IPS DF 6.9 (cell line): ENCODE data around the gene FUCA1.
A peak's percentile ranks its signal among the peaks of the same experiment; 100 is the strongest.
"Not testable (repeated sequence)": the region's sequence is repeated elsewhere in the genome, so short reads cannot be mapped to it uniquely, and the experiment has no call there.

ENCODE experiments used
- DNase-seq: peaks from one replicate; pipeline ENCODE4 v3.0.0-alpha.2; 2013; ENCODE audit warnings: low read depth, low spot score
- H3K27ac ChIP-seq: one replicate; pipeline ENCODE4 v1.5.1; 2013; ENCODE audit warnings: low read length, control low read depth
- H3K27me3 ChIP-seq: 2 replicates; pipeline ENCODE4 v1.6.1; 2013; ENCODE audit warnings: mild to moderate bottlenecking, low read length; ENCODE audit not compliant: control insufficient read depth, insufficient read depth
- H3K36me3 ChIP-seq: 2 replicates; pipeline ENCODE4 v1.6.1; 2013; ENCODE audit warnings: low read length; ENCODE audit not compliant: control insufficient read depth, insufficient read depth
- H3K4me1 ChIP-seq: 2 replicates; pipeline ENCODE4 v1.6.1; 2013; ENCODE audit warnings: low read length; ENCODE audit not compliant: control insufficient read depth, insufficient read depth
- H3K4me3 ChIP-seq: 2 replicates; pipeline ENCODE4 v1.5.1; 2013; ENCODE audit warnings: mild to moderate bottlenecking, low read length
- H3K9me3 ChIP-seq: 2 replicates; pipeline ENCODE4 v1.6.1; 2013; ENCODE audit warnings: low read length, inconsistent platforms; ENCODE audit not compliant: control insufficient read depth, insufficient read depth
- WGBS: extraction: QIAGEN DNeasy Blood & Tissue Kit; methylation state at CpG from one replicate; pipeline ENCODE4 v1.1.7; 2013; ENCODE audit warnings: mixed read lengths, missing lambda C conversion rate; ENCODE audit not compliant: insufficient read length, insufficient coverage; 5-methylcytosine and 5-hydroxymethylcytosine counted together

The FUCA1 gene

DNA sequence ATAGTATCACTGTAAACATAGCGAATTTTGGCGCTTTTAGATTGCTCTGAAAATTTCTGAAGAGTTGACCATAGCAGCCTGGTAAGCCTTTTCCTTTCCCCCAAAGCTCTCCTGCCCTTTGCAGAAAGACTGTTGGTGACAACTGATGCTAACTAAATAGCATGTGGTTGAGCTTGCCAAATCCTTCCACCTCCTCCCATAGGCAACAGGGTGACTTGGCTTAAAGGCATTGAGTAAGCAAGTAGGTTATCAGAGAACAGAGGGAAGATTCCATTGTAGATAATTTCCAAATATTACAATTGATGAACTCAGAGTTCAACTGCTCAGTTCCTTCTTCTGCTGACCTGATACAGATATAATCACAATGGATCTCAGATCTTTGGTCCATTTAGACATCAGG lies 22.9 kb downstream of the FUCA1 start:
- WGBS = no CpG with 5 or more reads among the region's 2 CpGs
- H3K36me3 ChIP-seq = no peaks in the 10 kb centered on the region
- H3K27ac ChIP-seq = no peak overlapping the region
- H3K4me1 ChIP-seq = no peaks in the 10 kb centered on the region
- H3K9me3 ChIP-seq = no peaks in the 10 kb centered on the region; the same call in 1 of the 2 replicates
- no peak overlapping the region for H3K4me3 ChIP-seq
- DNase-seq = no peak
- H3K27me3 ChIP-seq = no peaks in the 10 kb centered on the region

DNA sequence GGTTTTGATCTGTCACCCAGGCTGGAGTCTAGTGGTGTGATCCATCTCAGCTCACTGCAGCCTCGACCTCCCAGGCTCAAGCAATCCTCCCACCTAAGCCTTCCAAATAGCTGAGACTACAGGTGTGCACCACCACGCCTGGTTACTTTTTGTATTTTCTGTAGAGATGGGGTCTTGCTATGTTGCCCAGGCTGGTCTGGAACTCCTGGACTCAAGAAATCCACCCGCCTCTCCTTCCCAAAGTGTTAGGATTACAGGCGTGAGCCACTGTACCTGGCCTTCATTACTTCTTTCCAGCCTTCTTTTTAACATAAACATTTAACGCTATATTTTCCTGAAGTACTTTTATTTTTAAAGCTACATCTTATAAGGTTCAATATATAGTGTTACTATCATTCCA lies 24.4 kb downstream of the FUCA1 start:
- DNase-seq = no peak
- H3K27ac ChIP-seq = no peak overlapping the region
- H3K4me3 ChIP-seq = no peak overlapping the region
- 100% methylated on average over 1 of the region's 5 CpGs for WGBS
- no peaks in the 10 kb centered on the region for H3K4me1 ChIP-seq
- H3K36me3 ChIP-seq = no peaks in the 10 kb centered on the region
- H3K9me3 ChIP-seq = no peaks in the 10 kb centered on the region; the same call in 1 of the 2 replicates
- no peaks in the 10 kb centered on the region for H3K27me3 ChIP-seq

DNA sequence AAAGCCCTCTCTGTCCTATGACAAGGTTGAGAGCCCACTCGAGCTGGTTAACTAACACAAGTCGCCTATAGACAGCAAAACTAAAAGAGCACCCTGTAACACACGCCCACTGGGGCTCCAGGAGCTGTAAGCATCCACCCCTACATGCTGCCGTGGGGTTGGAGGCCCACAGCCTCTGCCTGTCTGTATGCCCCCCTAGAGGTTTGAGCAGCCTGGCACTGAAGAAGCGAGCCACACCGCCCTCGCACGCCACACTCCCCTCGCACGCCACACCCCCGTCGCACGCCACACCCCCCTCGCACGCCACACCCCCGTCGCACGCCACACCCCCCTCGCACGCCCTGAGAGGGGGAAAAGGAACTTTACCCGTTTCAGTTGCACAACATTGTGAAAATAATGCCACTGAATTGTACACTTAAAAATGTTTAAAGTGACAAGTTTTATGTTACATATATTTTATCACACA lies 29.7 kb downstream of the FUCA1 start:
- no CpG with 5 or more reads among the region's 21 CpGs for WGBS
- no peaks in the 10 kb centered on the region for H3K27me3 ChIP-seq

DNA sequence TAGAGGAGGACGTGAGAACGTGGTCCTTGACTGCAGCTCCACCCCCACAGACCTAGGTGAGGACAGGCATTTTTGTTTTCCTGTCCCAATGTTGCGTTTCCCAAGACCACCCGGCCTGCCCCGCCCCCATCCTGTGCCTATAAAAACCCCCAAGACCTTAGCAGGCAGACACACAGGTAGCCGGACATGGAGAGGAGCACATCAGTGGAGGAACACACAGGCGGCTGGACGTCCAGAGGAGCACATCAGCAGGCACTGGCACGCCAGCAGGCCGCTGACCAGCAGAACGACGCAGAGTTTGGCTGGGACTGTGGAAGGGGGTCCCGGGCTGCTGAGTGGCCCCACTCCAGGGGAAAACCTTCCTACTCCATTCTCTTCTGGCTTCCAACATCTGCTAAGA lies 30.2 kb downstream of the FUCA1 start:
- peaks cover 4% of the 10 kb centered on the region; the same call in 1 of the 2 replicates for H3K4me1 ChIP-seq
- peak overlapping the region; percentile 27; the same call in 1 of the 2 replicates for H3K4me3 ChIP-seq
- WGBS = no CpG with 5 or more reads among the region's 13 CpGs
- no peak overlapping the region for H3K27ac ChIP-seq
- no peaks in the 10 kb centered on the region for H3K36me3 ChIP-seq
- no peaks in the 10 kb centered on the region for H3K9me3 ChIP-seq
- DNase-seq = no peak
- H3K27me3 ChIP-seq = no peaks in the 10 kb centered on the region

More for the DNA sequence above, 29.7 kb downstream of the FUCA1 start:
- Histone ChIP-seq H3K36me3 (no peaks in the 10 kb centered on the region), H3K4me1 (peaks cover 4% of the 10 kb centered on the region; the same call in 1 of the 2 replicates), H3K9me3 (no peaks in the 10 kb centered on the region), H3K4me3 (peak overlapping the region; percentile 27; the same call in 1 of the 2 replicates), H3K27ac (no peak overlapping the region)
- no peak for DNase-seq

DNA sequence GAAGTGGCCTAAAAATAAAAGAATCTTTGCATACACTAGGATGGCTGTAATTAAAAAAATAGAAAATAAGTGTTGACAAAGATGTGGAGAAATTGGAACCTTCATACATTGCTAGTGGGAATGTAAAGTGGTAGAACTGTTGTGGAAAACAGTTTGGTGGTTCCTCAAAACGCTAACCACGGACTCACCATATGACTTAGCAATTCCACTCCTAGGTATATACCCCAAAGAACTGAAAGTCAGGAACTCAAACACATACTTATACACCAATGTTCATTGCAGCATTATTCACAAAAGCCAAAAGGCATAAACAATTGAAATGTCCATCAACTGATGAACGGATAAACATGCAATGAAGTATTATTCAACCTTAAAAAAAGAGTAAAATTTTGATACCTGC lies 32.1 kb downstream of the FUCA1 start:
- Histone ChIP-seq H3K27ac (no peak overlapping the region), H3K4me3 (no peak overlapping the region), H3K27me3 (no peaks in the 10 kb centered on the region), H3K36me3 (no peaks in the 10 kb centered on the region), H3K9me3 (no peaks in the 10 kb centered on the region), H3K4me1 (peaks cover 4% of the 10 kb centered on the region; the same call in 1 of the 2 replicates)
- no peak for DNase-seq
- no CpG with 5 or more reads among the region's 3 CpGs for WGBS

DNA sequence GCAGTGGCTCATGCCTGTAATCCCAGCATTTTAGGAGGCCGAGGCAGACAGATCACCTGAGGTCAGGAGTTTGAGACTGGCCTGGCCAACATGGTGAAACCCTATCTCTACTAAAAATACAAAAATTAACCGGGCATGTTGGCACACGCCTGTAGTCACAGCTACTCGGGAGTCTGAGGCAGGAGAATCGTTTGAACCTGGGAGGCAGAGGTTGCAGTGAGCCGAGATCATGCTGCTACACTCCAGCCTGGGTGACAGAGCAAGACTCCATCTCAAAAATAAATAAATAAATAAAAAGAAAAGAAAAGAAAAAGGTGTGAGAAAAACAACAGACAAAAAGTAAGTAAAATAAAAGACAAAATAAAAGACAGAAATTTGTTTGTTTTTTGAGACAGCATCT lies 33.9 kb downstream of the FUCA1 start:
- DNase-seq, H3K27ac ChIP-seq, H3K36me3 ChIP-seq, H3K9me3 ChIP-seq, H3K27me3 ChIP-seq, H3K4me3 ChIP-seq, H3K4me1 ChIP-seq: not testable (repeated sequence)
- no CpG with 5 or more reads among the region's 6 CpGs for WGBS

DNA sequence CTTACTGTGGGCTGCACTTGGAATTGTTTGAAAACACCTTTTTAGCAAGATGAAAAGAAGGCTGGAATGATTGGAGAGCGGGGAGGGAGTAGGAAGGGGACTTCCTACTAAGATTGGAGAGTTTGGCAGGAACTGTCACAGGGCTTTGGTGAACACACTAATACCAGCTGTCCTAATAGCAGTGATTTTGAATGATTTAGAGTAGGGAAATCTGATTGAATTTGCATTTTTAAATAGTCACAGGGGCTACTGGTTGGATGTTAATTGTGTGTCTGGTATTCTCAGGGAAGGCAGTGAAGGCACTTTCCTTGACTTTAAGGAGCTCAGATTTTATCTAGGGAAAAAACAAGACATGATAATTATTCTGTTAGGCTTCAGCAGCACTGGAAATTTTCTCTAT lies 40.4 kb downstream of the FUCA1 start:
- no CpG with 5 or more reads among the region's 1 CpG for WGBS
- no peak for DNase-seq
- Histone ChIP-seq H3K4me3 (no peak overlapping the region), H3K9me3 (no peaks in the 10 kb centered on the region), H3K36me3 (no peaks in the 10 kb centered on the region), H3K4me1 (no peaks in the 10 kb centered on the region), H3K27me3 (no peaks in the 10 kb centered on the region), H3K27ac (no peak overlapping the region)

DNA sequence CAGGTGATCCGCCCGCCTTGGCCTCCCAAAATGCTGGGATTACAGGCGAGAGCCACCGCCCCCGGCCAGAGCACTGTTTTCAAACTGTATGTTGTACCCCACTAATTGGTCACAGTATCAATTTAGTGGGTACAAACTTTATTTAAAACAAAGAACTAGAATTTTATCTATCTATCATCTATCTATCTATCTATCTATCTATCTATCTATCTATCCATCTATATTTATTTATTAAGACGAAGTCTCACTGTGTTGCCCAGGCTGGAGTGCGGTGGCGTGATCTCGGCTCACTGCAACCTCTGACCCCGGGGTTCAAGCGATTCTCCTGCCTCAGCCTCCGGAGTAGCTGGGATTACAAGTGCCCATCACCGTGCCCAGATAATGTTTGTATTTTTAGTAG lies 41.5 kb downstream of the FUCA1 start:
- H3K36me3 ChIP-seq, H3K4me3 ChIP-seq, H3K9me3 ChIP-seq, DNase-seq, H3K27me3 ChIP-seq, H3K27ac ChIP-seq, H3K4me1 ChIP-seq: not testable (repeated sequence)
- WGBS = no CpG with 5 or more reads among the region's 13 CpGs

DNA sequence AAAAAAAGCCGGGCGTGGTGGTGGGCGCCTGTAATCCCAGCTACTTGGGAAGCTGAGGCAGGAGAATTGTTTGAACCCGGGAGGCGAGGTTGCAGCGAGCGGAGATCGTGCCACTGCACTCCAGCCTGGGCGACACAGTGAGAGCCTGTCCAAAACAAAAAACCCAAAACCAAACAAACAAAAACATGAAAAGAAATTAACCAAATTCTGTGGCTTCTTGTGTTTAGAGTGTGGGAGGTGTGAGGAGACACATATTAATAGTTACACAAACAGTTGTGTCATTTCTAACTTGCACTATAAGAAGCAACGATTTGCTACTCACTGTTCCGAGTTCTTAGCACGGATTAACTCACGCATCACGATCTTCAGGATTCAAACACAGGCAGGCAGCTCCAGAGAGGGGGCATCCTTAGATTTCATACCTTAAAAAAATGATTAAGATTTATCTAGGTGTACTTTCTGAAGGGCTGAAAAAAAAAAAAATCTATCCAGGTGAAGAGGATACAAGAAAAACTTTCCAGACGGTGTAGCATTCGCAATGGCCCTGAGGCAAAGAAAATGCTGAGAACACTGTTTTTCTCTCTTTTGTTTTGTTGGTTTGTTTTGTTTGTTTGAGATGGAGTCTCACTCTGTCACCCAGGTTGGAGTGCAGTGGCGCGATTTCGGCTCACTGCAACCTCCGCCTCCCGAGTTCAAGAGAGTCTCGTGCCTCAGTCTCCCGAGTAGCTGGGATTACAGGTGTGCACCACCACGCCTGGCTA lies 42.1 kb downstream of the FUCA1 start:
- no peak overlapping the region for H3K4me3 ChIP-seq

DNA sequence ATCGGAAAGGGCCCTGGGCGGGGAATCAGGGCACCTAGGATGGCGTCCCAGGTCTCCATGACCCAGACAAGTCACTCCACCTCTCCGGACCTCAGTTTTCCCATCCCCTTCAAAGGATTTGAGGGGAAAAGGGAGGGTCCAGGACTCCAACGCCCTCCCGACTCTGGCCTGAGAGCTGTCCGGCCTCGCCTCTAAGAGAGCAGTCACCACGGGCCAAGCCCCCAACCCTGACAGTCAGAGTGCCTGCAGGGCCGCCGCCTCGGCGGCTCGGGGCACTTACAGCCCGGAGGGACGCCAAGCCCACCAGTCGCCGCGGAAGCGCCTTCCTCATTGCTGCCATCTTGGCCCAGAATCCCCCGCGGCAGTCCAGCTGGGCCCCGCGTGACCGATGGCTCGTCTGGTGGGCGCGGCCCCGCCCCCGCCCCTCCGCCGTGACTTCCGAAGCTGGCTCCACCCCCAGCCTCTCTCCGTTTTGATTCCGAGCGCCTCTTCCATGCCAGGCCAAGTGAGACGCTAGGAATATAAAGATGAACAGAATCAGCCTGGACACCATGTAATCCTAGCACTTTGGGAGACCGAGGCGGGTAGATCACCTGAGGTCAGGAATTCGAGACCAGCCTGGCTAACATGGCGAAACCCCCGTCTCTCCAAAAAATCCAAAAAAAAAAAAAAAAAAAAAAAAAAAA lies 42.9 kb downstream of the FUCA1 start, which contains the start of gene HMGCL:
HMGCL (minus strand) TSS at position 354 of the 686 bp plus-strand sequence; CDS start at position 340, 14 bp downstream.
- Histone ChIP-seq H3K4me3 (peak within 1 kb of the TSS; percentile 90), H3K4me1 (no peaks in the 10 kb centered on the region), H3K27ac (no peak within 1 kb of the TSS), H3K36me3 (no peaks in the 10 kb centered on the region), H3K9me3 (no peaks in the 10 kb centered on the region), H3K27me3 (no peaks in the 10 kb centered on the region)
- no peak for DNase-seq
- WGBS = no CpG with 5 or more reads among the region's 42 CpGs

More for the DNA sequence above, 42.1 kb downstream of the FUCA1 start:
- Histone ChIP-seq H3K36me3 (no peaks in the 10 kb centered on the region), H3K27me3 (no peaks in the 10 kb centered on the region), H3K27ac (no peak overlapping the region), H3K4me1 (no peaks in the 10 kb centered on the region), H3K9me3 (no peaks in the 10 kb centered on the region)
- DNase-seq = no peak
- no CpG with 5 or more reads among the region's 24 CpGs for WGBS
